HG02678 (cell line): Measurements from ENCODE around the gene HOXD11.

Source experiments
- ATAC-seq: cut with Tn5 transposase; IDR thresholded peaks from one replicate; pipeline ENCODE4 v1.9.1; 2021; ENCODE audit warnings: mild to moderate bottlenecking, moderate library complexity; ENCODE audit not compliant: unreplicated experiment

The HOXD11 gene

DNA sequence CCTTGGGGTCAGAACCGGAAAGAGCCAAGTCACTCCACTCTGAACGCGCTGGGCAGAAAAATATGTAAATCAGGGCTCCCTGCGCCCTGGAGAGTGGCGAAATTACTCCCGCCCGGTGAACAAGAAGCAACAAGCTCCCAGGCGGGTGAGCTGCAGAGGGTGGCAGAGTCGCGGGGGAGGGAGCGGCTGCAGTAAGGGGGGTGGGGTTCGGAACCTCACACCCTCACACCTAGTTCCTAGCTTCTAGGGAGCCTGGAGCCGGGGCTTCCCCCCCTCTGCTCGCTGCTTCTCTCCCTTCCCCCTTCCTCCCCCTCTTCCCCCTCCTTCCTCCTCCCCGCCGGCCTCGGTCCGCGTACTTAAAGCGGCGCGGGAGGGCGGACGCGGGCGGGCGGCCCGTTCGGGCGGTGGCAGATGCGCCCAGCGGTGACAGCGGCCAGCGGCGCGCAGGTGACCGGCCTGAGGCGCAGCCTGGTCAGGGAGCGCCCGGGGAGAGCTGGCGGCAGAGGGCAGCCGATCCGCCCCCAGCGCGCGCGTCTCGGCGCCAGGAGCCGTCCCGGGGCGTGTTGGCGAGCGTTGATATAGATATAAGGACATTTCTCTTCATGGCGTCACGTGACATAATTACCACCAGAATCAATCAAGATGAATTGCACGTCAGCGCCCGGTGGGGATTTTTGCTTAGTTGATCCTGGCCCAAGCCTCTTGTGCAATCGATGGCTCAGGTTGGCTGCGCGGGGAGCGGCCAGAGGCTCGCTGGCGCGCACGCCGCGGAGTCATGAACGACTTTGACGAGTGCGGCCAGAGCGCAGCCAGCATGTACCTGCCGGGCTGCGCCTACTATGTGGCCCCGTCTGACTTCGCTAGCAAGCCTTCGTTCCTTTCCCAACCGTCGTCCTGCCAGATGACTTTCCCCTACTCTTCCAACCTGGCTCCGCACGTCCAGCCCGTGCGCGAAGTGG, at the start of gene HOXD11:
Gene HOXD11, plus strand, starts transcription at position 700 of the 959 bp plus-strand sequence. Its CDS starts 76 bp downstream, at position 776.
- no peak for ATAC-seq

DNA sequence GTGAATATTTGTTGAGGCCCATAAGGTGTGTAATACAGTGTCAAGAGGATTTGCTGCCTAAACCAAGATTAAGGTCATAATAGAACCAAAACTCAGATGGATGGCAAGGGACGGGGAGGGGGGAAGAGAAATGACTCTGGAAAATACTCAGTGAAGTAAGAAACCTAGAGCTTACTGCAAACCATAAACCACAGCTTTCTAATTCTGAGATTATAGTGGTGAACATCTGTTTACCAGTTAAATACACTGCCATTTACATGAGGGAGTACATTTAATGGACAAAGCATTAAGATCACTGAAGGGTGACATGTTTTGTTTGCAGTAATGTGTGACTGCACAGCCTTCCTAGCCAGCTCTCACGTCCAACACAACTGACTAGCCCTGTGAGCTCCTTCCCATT, 43.1 kb upstream of the HOXD11 start:
- ATAC-seq, result no peak

DNA sequence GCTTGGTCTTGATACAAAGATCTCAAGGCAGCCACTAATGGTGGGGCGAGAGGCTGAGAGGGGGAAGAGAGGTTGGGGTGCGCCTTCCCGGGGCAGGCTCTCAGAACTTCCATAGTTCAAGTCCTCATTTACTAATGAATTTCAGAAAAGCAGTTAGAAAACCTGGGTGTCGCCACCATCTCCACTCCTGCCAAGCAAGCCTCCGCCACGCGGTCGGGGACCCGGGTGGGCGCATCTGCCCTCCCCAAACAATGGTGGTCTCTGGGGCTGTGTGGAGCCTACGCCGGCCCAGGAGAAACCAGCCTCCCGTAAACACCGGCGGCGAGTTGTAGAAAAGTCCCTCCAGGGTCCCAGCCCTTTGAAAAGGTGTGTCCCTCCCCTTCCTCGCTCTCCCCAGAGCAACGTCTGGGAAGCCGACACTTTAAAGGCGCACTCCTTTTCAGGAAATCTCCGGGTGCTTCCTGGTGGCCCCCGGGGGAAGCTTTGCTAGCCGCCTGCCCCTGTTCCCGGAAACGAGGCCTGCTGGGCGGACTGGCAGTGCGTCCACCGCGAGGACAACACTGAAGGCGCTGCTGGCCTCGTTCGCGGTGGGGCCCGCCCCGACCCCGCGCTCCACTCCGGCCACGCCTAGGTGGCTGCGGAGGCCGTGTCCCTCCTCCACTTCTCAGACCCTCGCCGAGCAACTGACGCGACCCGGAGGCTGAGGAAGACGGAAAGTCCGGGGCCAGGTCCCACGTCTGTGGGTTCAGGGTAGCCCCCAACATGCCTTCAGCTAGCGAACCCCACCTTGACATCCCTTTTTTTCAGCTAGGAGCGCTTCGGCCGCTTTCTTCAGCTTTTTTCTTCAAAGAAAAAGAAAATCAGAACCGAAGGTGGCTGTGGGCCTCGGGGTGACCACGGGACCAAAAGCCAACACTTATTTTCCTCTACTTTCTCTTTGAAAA, 40.2 kb upstream of the HOXD11 start:
- no peak for ATAC-seq

DNA sequence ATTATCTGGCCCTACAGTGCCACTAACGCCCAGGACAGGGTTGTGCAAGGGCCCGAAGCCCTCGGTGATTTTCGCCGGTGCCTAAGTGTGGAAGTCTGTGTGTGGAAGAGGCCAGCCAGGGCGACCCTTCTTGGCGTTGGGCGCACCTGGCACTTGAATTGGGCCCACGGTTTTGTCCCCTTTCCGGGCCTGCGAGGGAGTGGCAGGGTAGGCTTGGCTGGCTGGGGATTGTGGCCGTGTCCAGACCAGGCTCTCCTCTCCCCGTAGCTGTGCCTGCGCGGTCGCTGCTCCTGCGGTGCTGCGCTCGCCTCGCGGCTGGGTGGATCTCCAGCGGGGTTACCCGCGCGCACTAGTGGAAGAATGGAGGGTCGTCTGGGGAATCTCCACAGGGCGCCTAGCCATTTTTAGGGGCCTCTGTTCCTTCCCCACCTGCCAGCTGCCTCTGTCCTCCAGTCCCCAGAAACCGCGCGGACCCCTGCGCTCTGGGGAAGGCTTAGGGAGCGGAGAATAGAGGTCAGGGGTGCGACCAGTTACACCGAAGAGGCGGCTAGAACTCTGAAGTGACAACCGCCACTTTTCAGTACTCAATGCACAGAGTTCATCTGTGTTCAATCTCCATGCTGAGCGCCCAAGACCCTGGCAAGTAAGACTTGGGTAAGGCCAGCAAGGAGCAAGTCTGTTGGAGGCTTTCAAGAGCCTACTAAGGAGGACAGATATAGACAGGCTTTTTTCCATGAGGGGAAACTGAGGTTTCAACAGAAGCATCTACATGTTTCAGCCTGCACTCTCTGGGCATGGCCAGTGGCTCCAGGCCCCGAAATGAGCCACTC, 39.3 kb upstream of the HOXD11 start:
- no peak for ATAC-seq

GRCh38 chr2:176068419-176068832, 38.7 kb upstream of the HOXD11 start:
- ATAC-seq, result no peak

DNA sequence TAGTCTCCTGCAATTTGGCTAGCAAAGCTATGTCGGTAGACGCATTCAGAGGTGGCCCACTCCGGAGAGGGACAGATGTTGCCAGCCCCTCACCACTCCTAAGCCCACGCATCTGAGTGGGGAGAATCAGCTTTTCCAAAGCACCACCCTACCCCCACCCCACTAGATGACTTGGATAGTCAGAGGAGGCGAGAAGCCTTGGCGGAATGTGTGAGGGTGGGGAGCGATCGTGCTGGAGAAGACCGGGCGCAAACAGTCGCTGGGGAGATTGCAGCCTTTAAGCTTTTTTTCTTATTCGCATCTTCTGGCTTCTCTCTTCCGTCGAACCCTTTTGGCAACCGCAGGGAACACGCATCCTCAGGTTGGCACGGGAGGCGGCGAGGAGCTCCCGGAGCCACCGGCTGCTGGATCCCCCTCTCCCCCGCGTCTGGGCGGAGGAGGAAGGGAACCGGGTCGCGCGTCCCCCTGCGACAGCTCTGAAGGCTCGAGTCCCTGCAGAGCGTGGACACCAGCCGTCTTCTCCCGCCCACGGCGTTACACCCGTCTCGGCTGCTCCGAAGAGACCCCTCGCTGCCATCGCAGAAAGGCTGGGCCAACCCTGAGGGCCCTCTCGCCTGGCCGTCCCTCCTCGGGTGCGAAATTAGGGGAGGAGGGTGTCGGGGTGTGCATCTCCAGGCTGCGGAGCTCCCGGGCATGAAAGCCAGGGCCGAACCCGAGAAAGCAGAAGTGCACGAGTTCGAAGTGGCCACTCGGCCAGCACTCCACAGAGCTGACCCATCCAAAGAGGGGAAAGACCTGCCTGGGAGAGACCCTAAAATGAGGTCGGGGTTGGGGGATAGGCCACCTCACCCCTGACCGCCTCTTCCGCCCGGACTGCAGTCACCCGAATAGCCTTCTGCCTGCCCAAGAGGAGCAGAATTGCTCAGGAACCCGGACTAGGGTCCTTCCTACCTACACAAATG, 35.5 kb upstream of the HOXD11 start:
- ATAC-seq, result no peak

GRCh38 chr2:176072292-176072669, 34.8 kb upstream of the HOXD11 start:
- no peak for ATAC-seq

DNA sequence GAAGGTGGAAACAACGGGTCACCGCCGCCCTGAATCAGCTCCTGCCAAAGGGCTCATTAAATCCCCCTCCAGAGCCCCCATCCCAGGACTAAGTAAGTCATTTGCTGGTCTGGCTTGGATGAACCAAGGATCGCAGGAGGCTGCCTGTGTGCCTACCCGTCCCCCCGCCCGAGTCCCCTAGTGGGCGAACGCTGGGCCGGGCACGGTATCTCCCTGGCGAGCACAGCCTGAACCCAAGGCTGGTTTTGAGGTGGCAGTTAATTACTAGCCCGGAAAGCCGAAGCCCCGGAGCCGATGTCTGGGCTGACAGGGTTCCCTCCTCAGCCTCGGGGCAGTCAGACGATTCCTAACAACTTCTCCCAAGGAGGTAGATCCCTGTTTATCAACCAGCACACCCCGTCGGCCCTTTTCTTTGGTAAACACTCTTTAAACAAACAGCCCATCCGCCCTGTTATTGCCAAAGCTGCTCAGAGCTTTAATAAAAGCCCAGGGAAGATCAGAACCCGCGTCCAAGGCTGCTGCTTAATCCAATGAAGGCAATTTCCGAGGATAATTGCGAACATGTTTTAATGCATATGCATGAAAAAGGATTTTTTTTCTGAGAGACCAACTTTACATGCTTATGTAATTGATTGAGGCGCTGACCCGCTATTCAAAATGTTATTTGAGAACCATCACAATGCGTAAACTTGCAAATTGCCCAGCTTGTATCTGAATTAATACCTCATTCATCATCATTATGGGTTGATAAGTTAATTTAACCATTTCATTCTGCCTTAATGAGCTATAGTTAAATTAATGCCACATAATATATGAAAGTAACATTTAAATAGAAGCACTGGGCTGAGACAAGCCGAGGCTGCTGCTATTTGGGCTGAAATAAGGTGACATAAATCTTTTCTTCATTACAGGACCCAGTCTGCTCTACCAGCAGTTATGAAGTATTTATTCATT, 33.9 kb upstream of the HOXD11 start:
- no peak for ATAC-seq

GRCh38 chr2:176074919-176075425, 32.1 kb upstream of the HOXD11 start:
- ATAC-seq, result no peak

DNA sequence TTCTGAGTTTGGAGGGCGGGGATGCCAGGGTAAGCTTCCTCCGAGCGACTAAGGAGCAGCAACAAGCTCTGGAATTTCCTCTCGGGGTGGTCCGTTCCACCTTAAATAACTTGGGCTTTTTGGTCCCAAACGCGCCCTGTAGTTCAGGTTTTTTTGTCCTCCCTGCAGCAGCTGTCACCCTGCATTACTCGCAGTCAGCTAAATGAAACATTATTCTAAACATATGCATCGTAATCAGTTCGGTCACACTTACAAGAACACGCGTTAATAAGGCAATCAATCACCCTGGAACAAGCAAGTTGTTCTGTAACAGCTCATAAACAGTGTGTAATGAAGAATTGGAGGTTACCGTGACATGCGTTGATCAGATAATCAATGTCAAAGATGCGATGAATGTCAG, 31.6 kb upstream of the HOXD11 start:
- ATAC-seq, result no peak

GRCh38 chr2:176076063-176076462, 31.0 kb upstream of the HOXD11 start:
- ATAC-seq, result no peak

DNA sequence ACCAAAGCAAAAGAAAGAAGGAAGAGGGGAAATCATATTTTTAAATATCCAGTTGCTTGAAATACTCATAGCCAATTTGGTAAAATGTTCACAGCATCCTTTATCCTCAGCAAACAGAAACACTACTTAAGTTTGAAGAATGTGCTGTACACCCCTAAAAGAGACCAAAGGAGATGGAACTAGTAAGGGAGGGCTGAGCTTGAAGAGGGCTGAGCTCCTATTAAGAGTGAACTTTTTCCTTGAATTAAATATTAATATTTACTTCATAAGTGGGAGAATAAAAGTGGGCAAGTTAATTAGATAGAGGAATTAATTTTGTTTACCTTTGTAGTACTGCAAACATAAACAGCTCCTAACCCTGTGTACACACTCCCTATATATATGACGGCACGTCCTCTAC, 30.3 kb upstream of the HOXD11 start:
- no peak for ATAC-seq

DNA sequence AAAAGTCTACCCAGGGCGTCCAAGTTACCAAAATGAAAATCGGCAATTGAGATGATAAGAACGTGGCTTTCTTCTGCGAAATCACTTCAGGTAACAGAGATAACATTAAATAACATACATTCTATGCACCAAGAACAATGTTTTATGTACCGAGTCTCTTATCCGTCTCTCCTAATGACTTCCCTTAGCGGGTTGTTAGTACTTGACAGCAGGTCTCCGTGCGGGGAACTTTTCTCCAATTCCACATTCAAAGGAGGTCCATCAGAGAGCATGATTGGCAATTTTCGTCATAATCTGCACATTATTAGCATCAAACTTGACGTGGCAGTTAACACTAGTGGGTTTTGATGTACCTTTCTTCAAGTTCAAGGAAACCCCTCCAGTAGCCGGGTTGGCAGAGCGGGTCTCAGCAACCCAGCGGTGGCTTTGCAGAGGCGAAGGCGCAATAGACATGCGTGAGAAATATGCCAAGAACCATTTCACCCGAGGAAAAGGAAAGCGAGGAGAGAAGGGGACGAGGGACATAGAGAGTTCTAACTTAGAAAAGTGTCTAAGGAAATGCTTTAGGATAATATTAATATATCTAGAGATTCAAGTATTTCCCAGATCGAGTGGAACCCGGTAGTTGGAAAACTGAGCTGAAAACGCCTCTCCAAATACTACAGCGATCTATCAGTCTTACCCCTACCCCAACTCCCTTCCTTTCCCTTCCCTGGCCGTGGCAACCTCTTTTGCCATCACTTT, 28.4 kb upstream of the HOXD11 start:
- ATAC-seq, result no peak

GRCh38 chr2:176079285-176079830, 27.7 kb upstream of the HOXD11 start:
- no peak for ATAC-seq

DNA sequence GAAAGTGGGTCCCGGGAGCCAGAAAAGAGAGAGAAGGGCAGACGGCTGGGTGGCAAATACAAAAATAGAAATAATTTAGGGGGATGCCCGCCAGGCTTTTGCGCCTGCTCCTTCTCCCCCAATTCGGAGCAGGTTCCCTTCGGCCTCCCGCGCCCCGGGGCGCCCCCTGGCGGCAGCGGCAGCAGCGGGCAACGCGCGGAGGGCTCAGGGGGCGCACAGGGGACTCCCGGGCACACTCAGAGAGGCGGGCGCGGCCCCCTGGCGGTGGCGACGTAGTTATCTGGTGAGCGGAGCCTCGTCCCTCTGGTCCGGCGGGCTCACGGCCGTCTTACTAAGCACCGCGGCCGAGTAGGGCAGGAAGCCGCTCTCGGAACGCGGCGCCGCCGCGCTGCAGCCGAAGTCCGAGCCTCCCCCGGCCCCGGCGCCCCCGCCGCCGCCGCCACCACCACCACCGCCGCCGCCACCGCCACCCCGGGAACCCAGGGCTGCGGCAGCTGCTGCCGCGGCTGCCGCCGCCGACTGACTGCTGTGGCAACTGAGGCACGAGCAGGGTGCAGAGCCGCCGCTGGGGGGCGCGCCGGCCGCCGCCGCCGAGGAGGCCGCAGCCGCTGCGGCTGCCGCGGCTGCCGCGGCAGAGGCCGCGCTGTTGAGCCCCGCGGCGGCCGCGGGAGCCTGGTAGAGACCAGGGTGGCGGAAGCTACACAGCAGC, 27.1 kb upstream of the HOXD11 start:
- ATAC-seq, result no peak

GRCh38 chr2:176080540-176081375, 26.3 kb upstream of the HOXD11 start:
- ATAC-seq, result no peak
